GM10847 (cell line): ENCODE measurements around the gene PYY.

ENCODE experiments used
- POLR2A ChIP-seq: IDR thresholded peaks from 2 replicates; pipeline ENCODE4 v1.6.1; 2011; ENCODE audit not compliant: insufficient read length; ENCODE audit errors: extremely low read depth

PYY gene

DNA sequence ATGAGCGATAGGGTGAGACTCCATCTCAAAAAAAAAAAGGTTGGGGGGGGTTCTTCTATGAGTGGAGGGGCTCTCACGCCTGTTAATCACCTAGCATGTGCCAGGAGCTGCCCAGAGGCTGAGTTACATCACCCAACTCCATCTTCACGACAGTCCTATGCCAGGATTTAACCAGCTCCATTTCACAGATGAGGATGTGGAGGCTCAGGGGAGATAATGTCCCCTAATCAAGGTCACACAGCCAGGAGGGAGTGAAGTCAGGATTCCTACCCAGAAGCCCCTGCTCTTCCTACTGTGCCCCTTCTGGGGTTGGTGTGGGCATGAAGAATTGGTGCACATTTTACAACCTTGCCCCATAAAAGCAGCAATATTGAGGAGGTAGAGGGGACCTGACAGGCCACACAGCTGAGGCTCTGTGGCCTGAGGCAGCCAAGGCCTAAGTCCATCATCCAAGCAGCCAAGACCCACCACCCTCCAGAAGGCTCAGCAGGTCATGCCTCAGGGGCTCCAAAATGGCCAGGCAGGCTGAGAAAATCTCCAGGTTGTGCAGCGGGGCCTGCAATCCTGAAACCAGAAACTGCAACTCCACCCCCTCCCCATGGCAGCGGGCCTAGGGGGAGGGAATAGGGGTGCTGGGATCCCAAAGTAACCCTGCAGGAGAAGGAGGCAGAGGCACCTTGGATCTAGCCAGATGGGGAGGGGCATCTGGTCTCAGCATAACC, 18.4 kb downstream of the PYY start:
- no peak for TF ChIP-seq POLR2A

DNA sequence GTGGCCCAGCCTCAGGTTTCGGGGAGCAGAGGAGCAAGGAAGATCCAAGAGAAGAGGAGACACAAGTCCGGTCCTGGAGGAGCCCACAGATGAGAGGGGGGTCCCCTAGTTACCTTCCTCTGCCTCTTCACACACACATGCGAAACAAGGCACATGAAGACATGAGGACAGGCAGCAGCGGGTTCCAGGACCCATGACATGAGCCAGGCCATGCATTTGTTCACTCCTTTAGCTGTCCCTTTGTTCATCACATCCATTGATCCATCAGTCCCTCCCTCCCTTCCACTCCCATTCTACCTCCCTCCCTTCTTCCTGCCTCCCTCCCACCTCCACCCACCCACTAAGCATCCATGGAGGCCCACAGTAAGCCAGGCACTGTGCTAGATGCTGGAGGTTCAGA, 20.8 kb downstream of the PYY start:
- TF ChIP-seq POLR2A = no peak

DNA sequence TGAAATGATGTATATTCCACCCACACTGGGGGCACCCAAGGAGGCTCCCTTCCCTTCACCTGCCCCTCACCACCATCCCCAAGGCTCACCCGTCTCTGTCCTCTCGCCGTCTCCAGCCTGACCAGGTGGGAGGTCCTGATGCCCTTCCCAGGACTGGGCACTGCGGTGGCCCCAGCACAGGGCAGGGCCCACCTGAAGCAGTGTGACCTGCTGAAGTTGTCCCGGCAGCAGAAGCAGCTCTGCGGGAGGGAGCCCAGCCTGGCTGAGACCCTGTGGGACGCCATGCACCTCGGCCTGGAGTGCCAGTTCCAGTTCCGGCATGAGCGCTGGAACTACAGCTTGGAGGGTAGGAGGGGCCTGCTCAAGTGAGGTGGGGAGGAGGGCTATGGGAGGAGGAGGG, 21.4 kb downstream of the PYY start:
- no peak for TF ChIP-seq POLR2A

DNA sequence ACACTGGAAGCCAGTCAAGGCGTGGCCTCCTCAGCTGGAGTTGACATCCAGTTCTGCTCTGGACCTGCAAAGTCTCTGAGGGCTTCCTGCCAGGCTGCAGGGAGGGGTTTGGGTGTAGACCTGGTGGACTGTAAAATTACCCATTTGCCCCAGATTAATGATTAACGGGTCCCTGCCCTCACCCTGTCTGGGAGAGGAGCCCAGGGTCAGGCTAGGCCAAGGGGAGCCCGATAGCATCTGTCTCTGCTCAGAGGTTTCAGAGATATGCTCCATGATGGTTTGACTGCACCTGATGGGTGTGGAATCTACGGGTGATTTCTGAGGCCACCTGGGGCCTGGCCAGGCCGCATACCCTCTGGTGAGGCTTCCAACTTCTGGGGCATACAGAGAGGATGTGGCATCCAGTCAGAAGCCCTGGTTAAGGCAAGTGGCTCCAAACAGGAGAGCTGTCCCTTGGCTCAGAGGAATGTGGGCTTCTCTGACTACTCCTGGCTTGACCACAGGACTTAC, 22.6 kb downstream of the PYY start:
- TF ChIP-seq POLR2A = no peak

DNA sequence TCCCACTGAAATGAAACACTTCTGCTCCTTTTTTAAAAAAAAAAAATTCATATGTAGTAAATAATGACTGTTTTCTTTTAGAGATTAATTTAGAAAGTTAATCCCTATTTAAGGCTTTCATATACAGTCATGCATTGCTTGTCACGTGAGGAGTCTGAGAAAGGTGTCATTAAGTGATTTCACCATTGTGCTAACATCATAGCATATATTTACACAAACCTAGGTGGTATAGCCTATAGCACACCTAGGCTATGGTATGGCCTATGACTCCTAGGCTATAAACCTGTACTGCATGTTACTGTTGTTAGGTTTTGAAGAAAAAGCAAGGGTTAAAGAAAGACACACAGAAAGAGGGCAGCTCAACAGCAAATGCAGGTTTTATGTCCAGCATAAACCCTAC, 25.1 kb downstream of the PYY start:
- no peak for TF ChIP-seq POLR2A

DNA sequence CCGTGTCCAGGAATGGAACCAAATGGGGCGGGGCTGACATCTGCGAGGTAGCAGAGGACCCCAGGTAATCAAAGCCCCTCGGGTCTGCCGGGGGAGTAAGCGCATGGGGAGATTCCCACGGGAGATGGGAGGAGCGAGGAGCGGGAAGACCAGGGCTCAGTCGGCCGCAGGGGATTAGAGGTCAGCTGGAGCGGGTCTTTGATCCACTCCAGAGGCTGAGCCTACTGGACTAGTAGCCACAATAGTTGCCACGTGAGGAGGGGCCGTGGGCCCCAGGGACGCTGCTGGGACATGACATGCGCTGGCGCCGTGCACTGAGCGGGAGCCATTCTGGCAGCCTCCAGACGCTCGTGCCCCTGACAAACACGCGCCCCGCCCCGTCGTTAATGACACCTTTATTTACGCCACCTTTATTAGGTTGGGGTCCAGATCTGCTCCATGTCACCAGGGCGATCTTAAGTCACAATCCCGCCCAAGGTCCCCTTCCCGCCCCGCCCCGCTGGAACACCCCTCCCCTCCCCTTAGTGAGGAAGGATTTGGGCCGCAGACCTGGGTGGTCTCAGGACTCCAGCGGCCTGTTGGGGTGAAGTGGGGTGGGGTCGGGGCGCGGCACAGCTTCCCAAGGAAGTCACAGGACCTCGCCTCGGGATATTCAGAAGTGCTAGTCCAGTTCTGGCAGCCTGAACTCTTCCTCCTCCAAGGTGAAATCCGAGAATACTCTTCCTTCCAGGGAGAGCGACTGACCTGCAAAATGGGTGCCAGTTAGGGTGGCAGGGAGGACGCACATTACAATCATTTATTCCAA, 26.5 kb downstream of the PYY start:
- TF ChIP-seq POLR2A = no peak

DNA sequence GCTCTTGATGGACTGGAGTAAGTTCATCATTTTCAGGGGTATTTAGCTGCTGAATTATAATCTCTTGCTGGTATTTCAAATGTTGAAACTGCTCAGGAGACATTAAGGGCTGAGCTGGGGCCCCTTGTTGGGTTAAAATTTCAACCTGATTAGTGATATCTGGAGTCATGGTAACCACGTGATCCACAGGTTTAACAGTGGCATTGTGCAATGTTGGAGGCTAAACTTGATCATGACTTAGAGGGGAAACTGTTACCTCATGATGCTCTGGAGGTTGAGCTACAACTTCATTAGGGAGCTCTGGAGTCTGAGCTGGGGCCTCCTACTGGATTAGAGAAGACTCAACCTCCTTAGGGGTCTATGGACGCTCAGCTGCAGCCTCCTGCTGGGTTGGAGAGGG, 29.2 kb downstream of the PYY start:
- TF ChIP-seq POLR2A = no peak

DNA sequence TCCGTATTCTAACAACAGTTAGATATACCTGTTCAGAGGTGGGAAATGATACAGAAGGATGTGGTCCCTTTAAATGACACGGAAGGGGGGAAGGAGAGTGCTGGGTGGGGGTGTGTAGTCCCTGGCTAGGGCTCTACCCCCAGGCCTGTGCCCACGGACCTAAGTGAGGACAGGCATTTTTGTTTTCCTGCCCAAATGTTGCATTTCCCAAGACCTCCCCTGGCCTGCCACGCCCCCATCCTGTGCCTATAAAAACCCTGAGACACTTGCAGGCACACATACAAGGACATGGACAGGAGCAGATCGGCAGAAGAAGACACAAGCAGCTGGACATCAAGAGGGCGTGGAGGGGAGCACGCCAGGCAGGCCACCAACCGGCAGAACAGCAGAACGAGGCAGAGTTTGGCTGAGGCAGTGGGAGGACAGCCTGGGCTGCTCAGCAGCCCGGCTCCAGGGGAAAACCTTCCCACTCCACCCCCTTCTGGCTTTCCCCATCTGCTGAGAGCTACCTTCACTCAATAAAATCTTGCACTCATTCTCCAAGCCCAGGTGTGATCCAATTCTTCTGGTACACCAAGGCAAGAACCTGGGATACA, 33.1 kb downstream of the PYY start:
- no peak for TF ChIP-seq POLR2A

DNA sequence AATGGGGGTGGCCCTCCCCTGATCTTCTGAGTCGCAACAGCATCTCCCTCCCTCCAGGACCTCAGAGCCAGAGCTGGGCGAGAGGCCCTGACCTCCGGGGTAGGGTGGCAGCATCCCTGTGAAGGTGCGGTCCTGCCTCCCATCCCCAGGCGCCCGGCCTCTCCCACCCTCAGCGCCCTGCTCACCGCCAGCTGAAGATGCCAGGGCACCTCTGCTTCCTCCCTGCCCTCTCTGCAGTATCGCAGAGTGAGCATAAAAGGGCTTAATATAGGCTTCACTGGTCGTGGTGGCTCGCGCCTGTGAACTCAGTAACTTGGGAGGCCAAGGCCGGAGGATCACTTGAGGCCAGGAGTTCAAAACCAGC, 35.7 kb downstream of the PYY start:
- TF ChIP-seq POLR2A = no peak

DNA sequence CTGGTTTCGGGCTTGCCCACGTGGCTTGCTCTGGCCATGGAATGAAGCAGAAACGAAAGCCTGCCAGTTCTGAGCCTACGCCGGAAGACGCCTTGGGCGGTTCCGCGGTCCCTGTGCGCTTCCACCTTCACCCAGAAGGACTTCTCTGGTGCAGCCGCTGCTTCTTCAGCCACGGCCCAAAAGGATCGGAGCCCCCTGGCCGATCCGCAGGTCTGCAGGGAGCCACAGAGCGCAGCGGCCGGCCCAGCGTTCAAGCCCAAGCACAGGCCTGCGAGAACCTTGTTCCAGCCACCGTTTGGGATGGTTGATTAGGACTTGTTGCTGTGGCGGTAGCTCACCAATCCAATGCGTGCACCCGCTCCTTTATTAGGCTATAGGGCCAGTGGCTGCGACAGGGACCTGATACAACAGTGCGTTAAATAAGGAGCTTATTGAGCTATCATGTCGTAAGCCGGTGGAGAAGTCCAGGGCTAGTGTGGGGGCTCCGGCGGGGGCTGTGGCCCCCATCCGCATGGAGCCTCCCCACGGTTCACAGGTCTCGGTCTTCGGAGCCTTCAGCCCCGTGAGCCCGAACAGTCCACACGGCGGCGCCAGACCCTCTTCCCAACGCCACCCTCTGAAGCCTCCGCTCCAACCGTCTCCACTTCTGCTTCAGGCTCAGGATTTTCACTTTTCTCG, 36.3 kb downstream of the PYY start:
- TF ChIP-seq POLR2A = peak; percentile 16

DNA sequence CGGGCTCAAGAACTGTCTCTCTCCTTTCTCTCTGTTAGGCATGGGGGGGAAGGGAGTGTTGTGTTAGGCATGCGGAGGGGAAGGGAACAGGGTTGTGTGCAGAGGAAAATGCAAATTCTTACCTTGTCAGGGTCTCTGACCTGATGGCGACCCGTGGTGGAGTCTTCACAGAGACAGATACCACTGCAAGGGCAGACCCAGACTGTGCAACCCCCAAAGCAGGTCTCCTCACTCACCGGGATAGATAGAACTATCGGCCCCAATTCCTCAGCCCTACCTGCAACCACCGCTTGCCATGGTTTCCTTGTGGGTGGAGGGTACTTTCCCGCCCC, 36.8 kb downstream of the PYY start:
- no peak for TF ChIP-seq POLR2A

DNA sequence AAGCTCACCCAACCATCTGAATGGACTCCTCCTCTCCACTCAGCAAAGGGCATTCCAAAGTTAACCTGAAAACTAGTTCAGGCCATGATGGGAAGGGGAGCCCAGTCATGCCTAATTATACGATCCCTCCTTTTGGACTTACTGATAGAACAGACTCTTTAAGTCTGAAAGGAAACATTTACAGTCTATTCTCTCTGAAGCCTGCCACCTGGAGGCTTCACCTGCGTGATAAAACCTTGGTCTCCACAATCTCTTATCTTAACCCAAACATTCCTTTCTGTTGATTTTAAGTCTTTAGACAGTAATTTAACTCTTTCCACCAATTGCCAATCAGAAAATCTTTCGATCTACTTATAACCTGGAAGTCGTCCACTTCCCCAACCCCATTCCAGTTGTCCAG, 37.4 kb downstream of the PYY start:
- no peak for TF ChIP-seq POLR2A

DNA sequence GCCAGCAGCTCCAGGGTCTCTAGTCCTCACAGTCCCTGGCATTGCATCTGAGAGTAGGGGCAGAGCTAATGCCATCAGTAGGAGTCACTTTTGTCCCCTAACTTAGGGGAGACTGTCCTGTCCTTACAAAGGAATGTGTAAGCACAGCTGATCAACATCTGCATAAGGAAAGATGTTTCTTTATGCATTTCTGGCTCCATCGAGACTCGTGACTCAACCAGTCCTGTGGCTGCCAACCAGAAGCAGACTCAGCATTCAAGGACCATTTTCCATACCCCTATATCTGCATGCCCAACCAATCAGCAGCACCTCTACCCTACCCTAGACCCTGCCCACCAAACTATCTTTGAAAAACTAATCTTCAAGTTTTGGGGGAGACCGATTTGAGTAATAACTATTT, 38.2 kb downstream of the PYY start:
- no peak for TF ChIP-seq POLR2A

DNA sequence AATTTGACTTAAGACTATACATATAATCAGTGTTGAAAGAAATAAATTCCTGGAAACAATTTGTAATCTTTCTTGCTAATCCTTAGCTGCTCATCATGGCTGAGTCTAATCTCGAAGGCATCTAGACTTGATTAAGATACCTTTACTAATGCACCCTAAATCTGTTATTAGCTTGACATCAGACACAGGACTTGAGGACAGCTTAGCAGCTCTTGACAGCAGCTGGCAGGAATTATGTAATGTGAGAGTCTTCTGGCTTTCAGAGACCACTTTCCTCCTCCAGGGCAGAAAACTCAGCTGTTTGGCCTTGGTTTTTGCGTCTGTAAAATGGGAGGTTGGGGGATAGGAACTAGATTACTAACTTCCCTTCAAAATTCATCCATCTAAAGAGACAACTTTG, 39.3 kb downstream of the PYY start:
- TF ChIP-seq POLR2A = no peak

DNA sequence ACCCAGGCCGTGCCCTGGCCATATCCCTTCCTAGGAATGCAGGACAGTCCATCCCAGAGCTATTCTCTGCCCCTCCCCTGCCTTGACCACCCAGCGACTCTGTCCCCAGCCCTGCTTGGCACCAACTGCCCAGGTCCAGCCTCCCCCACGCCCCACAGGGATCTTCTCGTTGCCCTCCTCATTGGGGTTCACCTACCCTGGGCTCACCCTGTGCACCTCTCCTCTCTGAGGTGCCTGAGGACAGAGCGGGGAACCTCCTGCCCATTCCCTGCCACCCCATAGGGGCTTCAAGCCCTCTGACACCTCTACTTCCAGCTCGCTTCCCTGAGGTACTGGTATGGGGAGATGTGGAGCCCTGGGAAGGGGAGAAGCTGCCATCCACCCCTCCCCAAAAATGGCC, 40.2 kb downstream of the PYY start:
- TF ChIP-seq POLR2A = no peak

DNA sequence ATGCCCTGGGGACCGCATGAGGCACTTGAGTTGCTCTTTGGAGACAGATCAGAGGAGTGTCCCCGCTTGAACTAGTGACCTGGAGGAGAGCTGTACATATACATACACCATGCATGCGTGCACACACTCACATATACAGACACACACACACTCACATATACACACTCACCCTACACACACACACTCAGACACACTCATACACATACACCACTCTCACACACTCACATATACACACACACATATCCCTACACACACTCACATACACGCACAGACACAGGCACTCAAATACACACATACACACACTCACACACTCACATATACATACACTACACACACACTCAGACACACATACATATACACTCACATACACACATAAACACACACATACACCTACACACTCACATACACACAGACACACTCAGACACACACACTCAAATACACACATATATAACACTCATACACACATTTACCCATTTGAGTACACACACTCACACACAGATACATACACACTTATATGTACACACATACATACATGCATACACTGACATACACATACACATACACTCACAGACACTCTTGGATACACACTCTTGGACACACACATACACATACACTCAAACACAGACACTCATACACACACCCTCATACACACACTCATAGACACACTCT, 41.0 kb downstream of the PYY start:
- TF ChIP-seq POLR2A = no peak

DNA sequence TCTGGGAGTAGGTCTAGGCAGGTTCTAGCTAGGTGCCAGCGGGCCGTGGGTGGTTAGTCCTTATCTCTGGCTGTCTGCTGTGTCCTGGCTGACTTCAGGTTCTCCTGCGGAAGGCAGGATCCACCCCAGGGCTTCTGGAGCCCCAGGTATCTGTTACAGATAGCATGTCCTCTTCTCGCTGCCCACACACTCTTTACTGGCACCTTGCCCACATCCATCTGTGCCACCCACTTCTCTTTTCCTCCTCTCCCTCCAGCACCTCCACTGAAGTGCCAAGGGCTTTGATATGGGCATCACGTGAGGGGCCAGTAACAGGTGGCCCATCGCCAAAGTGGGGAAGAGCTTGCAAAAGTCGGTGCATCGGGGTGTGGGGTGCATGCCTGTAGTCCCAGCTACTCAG, 41.8 kb downstream of the PYY start:
- TF ChIP-seq POLR2A = no peak
